Endothelial cell of umbilical vein (primary cell): ENCODE data around the gene MINDY2. TPM values are rescaled to one million over a fixed set of nuclear protein-coding genes. Genes with fewer than 3 reads are reported as not detected.

Experiments used
- BruUV-seq: library from RNA; stranded (reverse); fragments of 400-500 nt; replicated peaks from 2 replicates; lab custom pipeline; 2021; lab: Mats Ljungman, UMichigan
- CTCF ChIA-PET: fragments of 300-600, 350-600 bp; sonication (Branson Sonifier 250); formaldehyde crosslinking; loops from one replicate; lab custom pipeline; 2021; ENCODE audit warnings: antibody characterized with exemption, inconsistent platforms; lab: Charles Lee
- POLR2A ChIA-PET: fragments of 300-600, 350-600 bp; sonication (Branson Sonifier 250); formaldehyde crosslinking; loops from one replicate; lab custom pipeline; 2021; ENCODE audit warnings: antibody characterized with exemption, inconsistent platforms; lab: Charles Lee
- DNase-seq: peaks from one replicate; pipeline ENCODE4 v3.0.0-alpha.2; 2011; ENCODE audit warnings: low read depth, low spot score
- FAIRE-seq: peaks from 2 replicates; lab custom pipeline; 2011; peaks lifted over from hg19 to GRCh38; lab: Jason Lieb, UNC
- H2AFZ ChIP-seq: 2 replicates; pipeline ENCODE4 v1.6.0; 2012; ENCODE audit warnings: low read depth, low read length, control low read depth, inconsistent platforms
- H3K27ac ChIP-seq: 2 replicates; pipeline ENCODE4 v1.5.1; 2011; ENCODE audit warnings: low read depth, mild to moderate bottlenecking, control low read depth, low read length, moderate library complexity; ENCODE audit not compliant: insufficient read depth
- H3K27me3 ChIP-seq, 2 experiments: 2 replicates each; pipeline versions ENCODE4 v1.6.0 to v1.6.1; 2011; ENCODE audit warnings: low read length in 2 of 2, mixed read lengths in 1 of 2; ENCODE audit not compliant: control insufficient read depth in 2 of 2, insufficient read depth in 2 of 2
- H3K36me3 ChIP-seq, 2 experiments: 2 replicates in 1 of 2; 3 replicates in 1 of 2; pipeline ENCODE4 v1.5.1; 2011; ENCODE audit warnings: low read length in 2 of 2, mild to moderate bottlenecking in 1 of 2, moderate library complexity in 1 of 2; ENCODE audit not compliant: control insufficient read depth in 2 of 2, insufficient read depth in 2 of 2; ENCODE audit errors: extremely low read depth in 1 of 2
- H3K4me1 ChIP-seq: 3 replicates; pipeline ENCODE4 v1.5.1; 2011; ENCODE audit warnings: mild to moderate bottlenecking, low read length; ENCODE audit not compliant: control insufficient read depth, insufficient read depth; ENCODE audit errors: extremely low read depth
- H3K4me2 ChIP-seq: 2 replicates; pipeline ENCODE4 v1.6.1; 2011; ENCODE audit warnings: low read length, control low read depth, mixed read lengths; ENCODE audit not compliant: insufficient read depth
- H3K4me3 ChIP-seq, 3 experiments: fragments of 200-600 bp in 1 of 3; sonication (generic), shearing (Covaris generic) in 1 of 3; replicated peaks in 1 of 3; 2 replicates each; pipeline ENCODE4 v1.5.1; 2011 to 2016; ENCODE audit warnings: control low read depth in 3 of 3, low read length in 3 of 3, mild to moderate bottlenecking in 2 of 3, inconsistent platforms in 1 of 3, low read depth in 1 of 3, moderate library complexity in 1 of 3; ENCODE audit not compliant: insufficient read depth in 1 of 3
- H3K79me2 ChIP-seq: 2 replicates; pipeline ENCODE4 v1.6.0; 2012; ENCODE audit warnings: low read length, inconsistent platforms; ENCODE audit not compliant: control insufficient read depth, insufficient read depth
- H3K9ac ChIP-seq: replicated peaks from 2 replicates; pipeline ENCODE3; 2011; ENCODE audit warnings: low read length, control low read depth; ENCODE audit not compliant: insufficient read depth; ENCODE audit errors: extremely low read depth
- H3K9me1 ChIP-seq: replicated peaks from 3 replicates; pipeline ENCODE4 v1.6.0; 2011; ENCODE audit warnings: mild to moderate bottlenecking, low read length; ENCODE audit not compliant: control insufficient read depth, insufficient read depth; ENCODE audit errors: extremely low read depth
- H3K9me3 ChIP-seq: replicated peaks from 2 replicates; pipeline ENCODE4 v1.5.1; 2012; ENCODE audit warnings: low read length, inconsistent platforms; ENCODE audit not compliant: control insufficient read depth, insufficient read depth
- H4K20me1 ChIP-seq: replicated peaks from 2 replicates; pipeline ENCODE3; 2011; ENCODE audit warnings: mild to moderate bottlenecking, low read length; ENCODE audit not compliant: control insufficient read depth, insufficient read depth; ENCODE audit errors: extremely low read depth
- EZH2 ChIP-seq: IDR thresholded peaks from 2 replicates; pipeline ENCODE4 v1.6.1; 2012; ENCODE audit warnings: borderline replicate concordance, low read depth, mild to moderate bottlenecking, moderate library complexity, low read length, inconsistent platforms; ENCODE audit not compliant: severe bottlenecking
- FOS ChIP-seq: IDR thresholded peaks from 2 replicates; pipeline ENCODE4 v1.6.1; 2011; ENCODE audit warnings: mild to moderate bottlenecking, low read length, moderate library complexity, borderline replicate concordance; ENCODE audit not compliant: insufficient read depth
- GATA2 ChIP-seq: IDR thresholded peaks from 2 replicates; pipeline ENCODE4 v1.7.0; 2011; ENCODE audit warnings: low read depth, mild to moderate bottlenecking, moderate library complexity, mixed read lengths, low read length; ENCODE audit not compliant: insufficient read length, insufficient read depth
- JUN ChIP-seq: IDR thresholded peaks from 2 replicates; pipeline ENCODE4 v1.6.1; 2011; ENCODE audit warnings: borderline replicate concordance, low read depth; ENCODE audit not compliant: insufficient read length, insufficient read depth
- MYC ChIP-seq: IDR thresholded peaks from one replicate; pipeline ENCODE4 v1.6.1; 2011; ENCODE audit warnings: mild to moderate bottlenecking, low read depth, low read length
- POLR2A ChIP-seq: IDR thresholded peaks from 2 replicates; pipeline ENCODE4 v1.6.1; 2012; ENCODE audit warnings: low read depth, mild to moderate bottlenecking, control low read depth, low read length
- POLR2AphosphoS5 ChIP-seq: IDR thresholded peaks from 2 replicates; pipeline ENCODE4 v1.6.1; 2012; ENCODE audit warnings: low read depth, mild to moderate bottlenecking, control low read depth, low read length, moderate library complexity; ENCODE audit not compliant: insufficient read depth
- dilution Hi-C: fragments of 300-500 bp; cut with MboI; formaldehyde crosslinking; loops from one replicate; pipeline ENCODE4 v1.15.0; 2019; ENCODE audit warnings: low sequenced_read_pairs; ENCODE audit not compliant: extremely low pct_ligation_motif_present
- intact Hi-C: fragments of 100-400 bp; cut with micrococcal nuclease; formaldehyde crosslinking; loops from one replicate; pipeline ENCODE4 v1.10.0; 2022
- polyA plus RNA-seq, 4 experiments: library from polyadenylated mRNA; depleted of rRNA in 3 of 4; stranded (reverse) in 3 of 4; unstranded in 1 of 4; fragments of >200 nt; gene quantifications; 2 replicates each; pipeline versions ENCODE4 v1.2.1 to v1.2.3, GENCODE V29; 2011 to 2012; ENCODE audit warnings: missing spikeins in 1 of 4
- total RNA-seq: library from RNA; stranded (reverse); gene quantifications from 2 replicates; pipeline ENCODE4 v1.2.3, GENCODE V29; 2021
- TF ChIP-seq, protein P1 (sequence below), 2 donors: IDR thresholded peaks; 1 replicate in 1 of 2; 2 replicates in 1 of 2; pipeline ENCODE4 v1.5.1; 2011; ENCODE audit warnings: low read length in 2 of 2, mild to moderate bottlenecking in 2 of 2, moderate library complexity in 2 of 2, control low read depth in 1 of 2, inconsistent platforms in 1 of 2, low read depth in 1 of 2; ENCODE audit not compliant: insufficient read depth in 1 of 2; ENCODE audit errors: extremely low read depth in 1 of 2
- TF ChIP-seq, protein P2 (sequence below): IDR thresholded peaks from 2 replicates; pipeline ENCODE4 v1.6.1; 2011; ENCODE audit not compliant: insufficient read depth, insufficient read length

The MINDY2 gene
- total and polyA plus RNA-seq, 2 donors (not counting 3 experiments of a cell fraction or from before 2014, with no cell fraction given), result 1.6 to 13.7 TPM

DNA sequence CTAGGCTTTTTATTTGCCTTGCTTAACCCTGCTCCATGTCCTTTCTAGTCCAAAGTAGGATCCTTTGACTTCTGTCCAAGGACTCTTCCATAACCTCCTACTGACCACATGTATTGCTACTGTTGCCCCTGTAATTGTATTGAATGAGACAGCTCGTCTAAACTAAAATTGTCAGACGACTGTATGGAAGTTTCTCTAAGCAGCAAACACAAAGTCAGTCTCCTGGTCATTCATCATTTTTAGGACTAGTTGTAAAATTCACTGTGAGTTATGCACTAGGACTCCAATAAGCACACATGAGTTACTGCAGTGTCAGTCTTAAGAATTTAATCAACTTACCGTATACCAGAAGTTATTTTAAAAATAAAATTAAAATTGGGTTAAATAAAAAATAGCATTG lies 129.5 kb downstream of the MINDY2 start:
- intact Hi-C loops, result no loop called here
- dilution Hi-C loops, result no loop called here
- Histone ChIP-seq H3K9me3 (no peaks in the 10 kb centered on the region), H3K9me1 (no peaks in the 10 kb centered on the region), H3K9ac (no peak overlapping the region), H3K4me1 (no peaks in the 10 kb centered on the region), H4K20me1 (peaks cover 3% of the 10 kb centered on the region), H3K79me2 (peaks cover 12% of the 10 kb centered on the region), H2AFZ (no peak overlapping the region), H3K27ac (no peak overlapping the region), H3K4me2 (no peak overlapping the region), H3K4me3 (no peak overlapping the region), H3K36me3 (peaks cover 4 to 21% of the 10 kb centered on the region in 2 experiments), H3K27me3 (no peaks in the 10 kb centered on the region)
- ChIA-PET CTCF (interaction anchor here (0.6 to 0.8 kb wide), 2 partner anchors 11 to 673 kb away, joined by 3 read pairs; no protein-coding TSS in a partner anchor), POLR2A (no interaction called here)
- no peak for FAIRE-seq
- no TSS peak for BruUV-seq
- TF ChIP-seq JUN (no peak), MYC (no peak), EZH2 (no peak), POLR2A (no peak), FOS (no peak), GATA2 (no peak), POLR2AphosphoS5 (no peak)
- TF ChIP-seq, protein P1, sequence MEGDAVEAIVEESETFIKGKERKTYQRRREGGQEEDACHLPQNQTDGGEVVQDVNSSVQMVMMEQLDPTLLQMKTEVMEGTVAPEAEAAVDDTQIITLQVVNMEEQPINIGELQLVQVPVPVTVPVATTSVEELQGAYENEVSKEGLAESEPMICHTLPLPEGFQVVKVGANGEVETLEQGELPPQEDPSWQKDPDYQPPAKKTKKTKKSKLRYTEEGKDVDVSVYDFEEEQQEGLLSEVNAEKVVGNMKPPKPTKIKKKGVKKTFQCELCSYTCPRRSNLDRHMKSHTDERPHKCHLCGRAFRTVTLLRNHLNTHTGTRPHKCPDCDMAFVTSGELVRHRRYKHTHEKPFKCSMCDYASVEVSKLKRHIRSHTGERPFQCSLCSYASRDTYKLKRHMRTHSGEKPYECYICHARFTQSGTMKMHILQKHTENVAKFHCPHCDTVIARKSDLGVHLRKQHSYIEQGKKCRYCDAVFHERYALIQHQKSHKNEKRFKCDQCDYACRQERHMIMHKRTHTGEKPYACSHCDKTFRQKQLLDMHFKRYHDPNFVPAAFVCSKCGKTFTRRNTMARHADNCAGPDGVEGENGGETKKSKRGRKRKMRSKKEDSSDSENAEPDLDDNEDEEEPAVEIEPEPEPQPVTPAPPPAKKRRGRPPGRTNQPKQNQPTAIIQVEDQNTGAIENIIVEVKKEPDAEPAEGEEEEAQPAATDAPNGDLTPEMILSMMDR (IDR thresholded peaks at IDR 0.05; ENCODE audit: extremely low read depth in 1 of 2, insufficient read depth in 1 of 2, low read depth in 1 of 2, low read length in 2 of 2), result no peak
- TF ChIP-seq, protein P2, sequence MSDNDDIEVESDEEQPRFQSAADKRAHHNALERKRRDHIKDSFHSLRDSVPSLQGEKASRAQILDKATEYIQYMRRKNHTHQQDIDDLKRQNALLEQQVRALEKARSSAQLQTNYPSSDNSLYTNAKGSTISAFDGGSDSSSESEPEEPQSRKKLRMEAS, result no peak
- no peak for DNase-seq
